Measurements from ENCODE around the gene CMTM4. TPM values are rescaled to one million over a fixed set of nuclear protein-coding genes. Genes with fewer than 3 reads are reported as not detected.
"Not testable (repeated sequence)": the region's sequence is repeated elsewhere in the genome, so short reads cannot be mapped to it uniquely, and the experiment has no call there.

The CMTM4 gene
- total RNA-seq, 2 experiments from 2014 or later: 1.3 to 2.0 TPM

- POLR2A ChIA-PET: interaction anchor here (1.2 kb wide), 1 partner anchor 145 kb away, joined by 3 read pairs; the partner anchor contains the start of gene DYNC1LI2
- peaks cover 33% of the 10 kb centered on the region for H3K4me1 Mint-ChIP-seq
Observed at GRCh38 chr16:66605979-66606751, 90.4 kb downstream of the CMTM4 start.

GRCh38 chr16:66605177-66605978, 91.2 kb downstream of the CMTM4 start:
- Mint-ChIP-seq H3K36me3 (peaks cover 15% of the 10 kb centered on the region), H3K4me3 (peak overlapping the region; percentile 82), H3K4me1 (peaks cover 39% of the 10 kb centered on the region), H3K27me3 (no peaks in the 10 kb centered on the region), H3K27ac (peak overlapping the region; percentile 91), H3K9me3 (peaks cover 6% of the 10 kb centered on the region)
- ATAC-seq (ENCODE audit: low read depth): peak; percentile 5
- DNase-seq: no peak
- POLR2A ChIA-PET: interaction anchor here (0.6 to 3.9 kb wide), 6 partner anchors 15 to 268 kb away, joined by 3 to 38 read pairs (median 14); partner anchors contain the start of gene CKLF

More at GRCh38 chr16:66605979-66606751, 90.4 kb downstream of the CMTM4 start:
- no peaks in the 10 kb centered on the region for H3K27me3 Mint-ChIP-seq
- peaks cover 9% of the 10 kb centered on the region for H3K36me3 Mint-ChIP-seq
- H3K27ac Mint-ChIP-seq: peak overlapping the region; percentile 91
- DNase-seq: no peak
- no peaks in the 10 kb centered on the region for H3K9me3 Mint-ChIP-seq
- H3K4me3 Mint-ChIP-seq: peak overlapping the region; percentile 82
- ATAC-seq (ENCODE audit: low read depth): no peak

- no peaks in the 10 kb centered on the region for H3K27me3 Mint-ChIP-seq
- peaks cover 12% of the 10 kb centered on the region for H3K36me3 Mint-ChIP-seq
- H3K4me3 Mint-ChIP-seq: peak within 1 kb of the TSS; percentile 90
- H3K9me3 Mint-ChIP-seq: peaks cover 6% of the 10 kb centered on the region
- peaks cover 46% of the 10 kb centered on the region for H3K4me1 Mint-ChIP-seq
- ATAC-seq (ENCODE audit: low read depth): peak; percentile 48
- peak within 1 kb of the TSS; percentile 98 for H3K27ac Mint-ChIP-seq
- POLR2A ChIA-PET: interaction anchor here (0.6 to 3.9 kb wide), 17 partner anchors 10 to 269 kb away, joined by 3 to 38 read pairs (median 7); partner anchors contain the start of genes CKLF and CMTM2
- peak; percentile 89 for DNase-seq
Observed at GRCh38 chr16:66604376-66605176, 92.0 kb downstream of the CMTM4 start, which contains the start of gene CMTM3. TSS of gene CMTM3 (plus strand) at chr16:66604704. CDS start at chr16:66604806, 102 bp downstream.

- POLR2A ChIA-PET: interaction anchor here (0.6 to 3.9 kb wide), 17 partner anchors 9 to 269 kb away, joined by 3 to 38 read pairs (median 7); partner anchors contain the start of genes CKLF and CMTM2
- Mint-ChIP-seq H3K4me3 (peak overlapping the region; percentile 90), H3K27me3 (no peaks in the 10 kb centered on the region), H3K36me3 (peaks cover 12% of the 10 kb centered on the region), H3K4me1 (peaks cover 48% of the 10 kb centered on the region), H3K27ac (peak overlapping the region; percentile 98), H3K9me3 (peaks cover 6% of the 10 kb centered on the region)
- peak; percentile 82 for DNase-seq
- ATAC-seq (ENCODE audit: low read depth): peak; percentile 75
Observed at GRCh38 chr16:66603537-66604375, 92.8 kb downstream of the CMTM4 start.

- peaks cover 14% of the 10 kb centered on the region for H3K36me3 Mint-ChIP-seq
- POLR2A ChIA-PET: interaction anchor here (3.9 kb wide), 1 partner anchor 194 kb away, joined by 14 read pairs; no protein-coding TSS in a partner anchor
- no peak overlapping the region for H3K27ac Mint-ChIP-seq
- no peak for DNase-seq
- ATAC-seq (ENCODE audit: low read depth): no peak
- peaks cover 51% of the 10 kb centered on the region for H3K4me1 Mint-ChIP-seq
- H3K4me3 Mint-ChIP-seq: no peak overlapping the region
- peaks cover 6% of the 10 kb centered on the region for H3K9me3 Mint-ChIP-seq
- no peaks in the 10 kb centered on the region for H3K27me3 Mint-ChIP-seq
Observed at GRCh38 chr16:66601471-66601870, 95.1 kb downstream of the CMTM4 start.

- DNase-seq (no peak), ATAC-seq (ENCODE audit: low read depth) (no peak)
- H3K36me3 Mint-ChIP-seq: peaks cover 12% of the 10 kb centered on the region
- peaks cover 6% of the 10 kb centered on the region for H3K9me3 Mint-ChIP-seq
- peaks cover 45% of the 10 kb centered on the region for H3K4me1 Mint-ChIP-seq
- H3K4me3 Mint-ChIP-seq: no peak overlapping the region
- no peaks in the 10 kb centered on the region for H3K27me3 Mint-ChIP-seq
- H3K27ac Mint-ChIP-seq: no peak overlapping the region
- POLR2A ChIA-PET: interaction anchor here (0.6 to 2.4 kb wide), 4 partner anchors 10 to 988 kb away, joined by 3 to 8 read pairs (median 4); no protein-coding TSS in a partner anchor
Observed at GRCh38 chr16:66600477-66600876, 96.1 kb downstream of the CMTM4 start.

- Mint-ChIP-seq H3K36me3 (peaks cover 12% of the 10 kb centered on the region), H3K4me3 (peak overlapping the region; percentile 7), H3K27ac (peak overlapping the region; percentile 79), H3K27me3 (no peaks in the 10 kb centered on the region), H3K4me1 (peaks cover 46% of the 10 kb centered on the region), H3K9me3 (peaks cover 6% of the 10 kb centered on the region)
- no peak for ATAC-seq (ENCODE audit: low read depth)
- no peak for DNase-seq
- POLR2A ChIA-PET: interaction anchor here (0.7 to 2.4 kb wide), 5 partner anchors 10 to 191 kb away, joined by 3 to 8 read pairs (median 3); partner anchors contain the start of gene CKLF
Observed at GRCh38 chr16:66599726-66600125, 96.8 kb downstream of the CMTM4 start.

- peak; percentile 82 for ATAC-seq (ENCODE audit: low read depth)
- peaks cover 6% of the 10 kb centered on the region for H3K9me3 Mint-ChIP-seq
- POLR2A ChIA-PET: interaction anchor here (0.6 to 3.0 kb wide), 10 partner anchors 9 to 275 kb away, joined by 3 to 19 read pairs (median 4); partner anchors contain the start of genes CKLF and CMTM2
- H3K4me3 Mint-ChIP-seq: peak overlapping the region; percentile 46
- peaks cover 12% of the 10 kb centered on the region for H3K36me3 Mint-ChIP-seq
- H3K4me1 Mint-ChIP-seq: peaks cover 40% of the 10 kb centered on the region
- H3K27me3 Mint-ChIP-seq: no peaks in the 10 kb centered on the region
- peak overlapping the region; percentile 98 for H3K27ac Mint-ChIP-seq
- DNase-seq: no peak
Observed at GRCh38 chr16:66598111-66598510, 98.4 kb downstream of the CMTM4 start.

GRCh38 chr16:66596986-66597848, 99.3 kb downstream of the CMTM4 start:
- POLR2A ChIA-PET: interaction anchor here (0.6 to 3.0 kb wide), 7 partner anchors 17 to 276 kb away, joined by 3 to 19 read pairs (median 4); partner anchors contain the start of gene CKLF
- no peaks in the 10 kb centered on the region for H3K27me3 Mint-ChIP-seq
- peak; percentile 60 for ATAC-seq (ENCODE audit: low read depth)
- peaks cover 12% of the 10 kb centered on the region for H3K36me3 Mint-ChIP-seq
- DNase-seq: no peak
- H3K4me3 Mint-ChIP-seq: peak overlapping the region; percentile 79
- H3K4me1 Mint-ChIP-seq: peaks cover 36% of the 10 kb centered on the region
- H3K9me3 Mint-ChIP-seq: peaks cover 6% of the 10 kb centered on the region
- peak overlapping the region; percentile 98 for H3K27ac Mint-ChIP-seq

- DNase-seq; H3K27me3 Mint-ChIP-seq; ATAC-seq (ENCODE audit: low read depth); H3K9me3 Mint-ChIP-seq: not testable (repeated sequence)
- peak overlapping the region; percentile 98 for H3K27ac Mint-ChIP-seq
- peaks cover 38% of the 10 kb centered on the region for H3K4me1 Mint-ChIP-seq
- peak overlapping the region; percentile 42 for H3K4me3 Mint-ChIP-seq
- peaks cover 14% of the 10 kb centered on the region for H3K36me3 Mint-ChIP-seq
- POLR2A ChIA-PET: interaction anchor here (0.6 to 3.0 kb wide), 5 partner anchors 44 to 276 kb away, joined by 3 to 19 read pairs (median 4); partner anchors contain the start of gene CKLF
Observed at GRCh38 chr16:66596559-66596958, 100.0 kb downstream of the CMTM4 start.

- H3K27ac Mint-ChIP-seq: no peak overlapping the region
- POLR2A ChIA-PET: interaction anchor here (1.3 kb wide), 1 partner anchor 9 kb away, joined by 8 read pairs; the partner anchor contains the start of gene CMTM3
- ATAC-seq (ENCODE audit: low read depth): no peak
Observed at GRCh38 chr16:66594739-66595138, 101.8 kb downstream of the CMTM4 start.

More at GRCh38 chr16:66594739-66595138, 101.8 kb downstream of the CMTM4 start:
- H3K4me1 Mint-ChIP-seq: peaks cover 40% of the 10 kb centered on the region
- peaks cover 4% of the 10 kb centered on the region for H3K36me3 Mint-ChIP-seq
- no peak overlapping the region for H3K4me3 Mint-ChIP-seq
- no peaks in the 10 kb centered on the region for H3K9me3 Mint-ChIP-seq
- H3K27me3 Mint-ChIP-seq: no peaks in the 10 kb centered on the region
- no peak for DNase-seq

All from activated naive CD8-positive, alpha-beta T cell treated with anti-CD3 and anti-CD28 coated beads, Interleukin-2, amount 10 ng/mL, durations not matched to agents 7 days and 5 days (primary cell).